GM12892 (cell line): Measurements from ENCODE around the gene TMED3.

Experiments used
- DNase-seq: peaks from one replicate; pipeline ENCODE4 v3.0.0; 2011; ENCODE audit not compliant: insufficient read length
- FAIRE-seq: peaks from 2 replicates; lab custom pipeline; 2011; peaks lifted over from hg19 to GRCh38; lab: Jason Lieb, UNC
- POLR2A ChIP-seq: IDR thresholded peaks from 2 replicates; pipeline ENCODE4 v1.6.1; 2011; ENCODE audit warnings: low read depth, low read length, control low read depth
- POLR2AphosphoS5 ChIP-seq: IDR thresholded peaks from 2 replicates; pipeline ENCODE4 v1.6.1; 2011; ENCODE audit warnings: low read depth, low read length, control low read depth
- TAF1 ChIP-seq: IDR thresholded peaks from 2 replicates; pipeline ENCODE4 v1.6.1; 2011; ENCODE audit warnings: low read depth, mild to moderate bottlenecking, control low read depth, low read length, borderline replicate concordance

TMED3 gene

GRCh38 chr15:79364571-79365240 lies 53.8 kb downstream of the TMED3 start:
- no peak for DNase-seq
- no peak for TF ChIP-seq POLR2AphosphoS5
- FAIRE-seq, result no peak

- no peak for TF ChIP-seq TAF1
- no peak for TF ChIP-seq POLR2AphosphoS5
- TF ChIP-seq POLR2A, result no peak
- FAIRE-seq (no peak), DNase-seq (no peak)
These were observed 54.9 kb downstream of the TMED3 start for GRCh38 chr15:79365765-79366164.

GRCh38 chr15:79366691-79367090 lies 55.8 kb downstream of the TMED3 start:
- no peak for FAIRE-seq
- no peak for TF ChIP-seq POLR2AphosphoS5
- TF ChIP-seq POLR2A, result no peak
- TF ChIP-seq TAF1, result no peak
- no peak for DNase-seq

GRCh38 chr15:79370716-79371115 lies 59.8 kb downstream of the TMED3 start:
- TF ChIP-seq POLR2AphosphoS5, result no peak
- TF ChIP-seq TAF1, result no peak
- no peak for TF ChIP-seq POLR2A
- DNase-seq (no peak), FAIRE-seq (no peak)

- DNase-seq (no peak), FAIRE-seq (no peak)
- TF ChIP-seq POLR2AphosphoS5, result no peak
- TF ChIP-seq TAF1, result no peak
- no peak for TF ChIP-seq POLR2A
These were observed 60.7 kb downstream of the TMED3 start for GRCh38 chr15:79371591-79371990.

GRCh38 chr15:79372428-79372827 lies 61.5 kb downstream of the TMED3 start:
- no peak for DNase-seq
- FAIRE-seq, result no peak
- no peak for TF ChIP-seq TAF1
- no peak for TF ChIP-seq POLR2A
- no peak for TF ChIP-seq POLR2AphosphoS5
